ENCODE data around the gene IFRD2. TPM values are rescaled to one million over a fixed set of nuclear protein-coding genes. Genes with fewer than 3 reads are reported as not detected.

IFRD2 gene
- total and polyA plus RNA-seq, 10 donors, result 40.2 to 76.7 (median 56.3) TPM

DNA sequence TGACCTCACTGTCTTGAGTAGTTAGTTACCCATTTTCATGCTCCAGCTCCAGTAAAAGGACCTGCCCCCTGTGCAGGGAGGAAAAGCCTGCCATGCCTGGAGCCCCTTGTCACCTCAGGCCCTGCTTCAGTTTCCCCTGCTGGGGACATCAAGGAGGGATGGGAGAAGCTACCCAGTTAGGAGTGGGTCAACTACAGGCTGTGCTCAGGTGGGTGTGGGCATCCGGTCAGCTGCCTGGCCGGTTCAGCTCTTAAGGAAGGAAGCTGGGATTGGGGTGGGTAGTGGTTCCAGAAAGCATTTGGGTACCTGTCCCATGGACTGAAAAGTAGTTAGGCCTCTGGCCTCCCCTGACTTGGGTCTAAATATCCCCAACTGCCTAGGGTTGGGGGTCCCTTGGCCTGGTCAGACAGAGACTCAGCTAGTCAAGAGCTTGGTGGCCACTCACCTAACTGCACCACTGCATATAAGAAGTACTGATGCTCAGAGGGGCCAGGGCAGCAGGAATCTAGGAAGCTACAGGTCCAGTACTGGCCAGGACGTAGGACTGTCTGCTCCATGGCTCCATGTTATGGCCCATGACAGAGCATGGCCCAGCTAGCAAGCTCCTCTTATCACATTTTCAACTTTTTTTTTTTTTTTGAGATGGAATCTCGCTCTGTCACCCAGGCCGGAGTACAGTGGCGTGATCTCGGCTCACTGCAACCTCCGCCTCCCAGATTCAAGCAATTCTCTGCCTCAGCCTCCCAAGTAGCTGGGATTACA, 12.8 kb downstream of the IFRD2 start:
- 81 to 95% (median 86%) methylated on average over 8 of the region's 8 CpGs for WGBS, 5 donors
- no peak overlapping the region for H3K27ac ChIP-seq

DNA sequence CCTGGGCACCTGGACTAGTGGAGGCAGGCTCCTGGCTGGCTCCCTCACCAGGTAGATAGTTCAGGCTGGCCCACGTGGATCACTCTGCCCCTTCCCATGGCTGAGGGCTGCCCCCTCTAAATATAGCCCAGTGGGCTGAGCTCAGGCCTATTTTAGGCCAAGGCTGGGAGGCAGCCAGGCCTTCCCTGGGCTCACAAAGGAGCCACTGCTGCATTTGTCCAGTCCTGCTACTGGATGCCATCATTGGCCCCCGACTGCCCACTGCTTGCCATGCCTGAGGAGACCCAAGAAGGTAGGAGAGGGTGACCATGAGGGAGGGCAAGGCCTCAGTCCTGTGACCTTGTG, 13.4 kb downstream of the IFRD2 start, which contains the start of gene LSMEM2:
Gene LSMEM2, plus strand, starts transcription at position 208 of the 345 bp plus-strand sequence. Its CDS starts 27 bp downstream, at position 235.
- H3K27ac ChIP-seq, result no peak within 1 kb of the TSS
- WGBS, 5 donors, result 54 to 85% (median 72%) methylated on average over 2 of the region's 2 CpGs; no CpG with 5 or more reads in 1 of the 5 donors
- TF ChIP-seq POLR2AphosphoS5 (IDR thresholded peaks at IDR 0.05), result no peak
- TF ChIP-seq, protein P1, sequence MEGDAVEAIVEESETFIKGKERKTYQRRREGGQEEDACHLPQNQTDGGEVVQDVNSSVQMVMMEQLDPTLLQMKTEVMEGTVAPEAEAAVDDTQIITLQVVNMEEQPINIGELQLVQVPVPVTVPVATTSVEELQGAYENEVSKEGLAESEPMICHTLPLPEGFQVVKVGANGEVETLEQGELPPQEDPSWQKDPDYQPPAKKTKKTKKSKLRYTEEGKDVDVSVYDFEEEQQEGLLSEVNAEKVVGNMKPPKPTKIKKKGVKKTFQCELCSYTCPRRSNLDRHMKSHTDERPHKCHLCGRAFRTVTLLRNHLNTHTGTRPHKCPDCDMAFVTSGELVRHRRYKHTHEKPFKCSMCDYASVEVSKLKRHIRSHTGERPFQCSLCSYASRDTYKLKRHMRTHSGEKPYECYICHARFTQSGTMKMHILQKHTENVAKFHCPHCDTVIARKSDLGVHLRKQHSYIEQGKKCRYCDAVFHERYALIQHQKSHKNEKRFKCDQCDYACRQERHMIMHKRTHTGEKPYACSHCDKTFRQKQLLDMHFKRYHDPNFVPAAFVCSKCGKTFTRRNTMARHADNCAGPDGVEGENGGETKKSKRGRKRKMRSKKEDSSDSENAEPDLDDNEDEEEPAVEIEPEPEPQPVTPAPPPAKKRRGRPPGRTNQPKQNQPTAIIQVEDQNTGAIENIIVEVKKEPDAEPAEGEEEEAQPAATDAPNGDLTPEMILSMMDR (IDR thresholded peaks at IDR 0.05 in 8 of 11, conservative IDR thresholded peaks at IDR 0.05 in 3 of 11), result no peak
- TF ChIP-seq POLR2A (IDR thresholded peaks at IDR 0.05), result no peak
- no peaks in the 10 kb centered on the region for H3K9me3 ChIP-seq
- no peak within 1 kb of the TSS for H3K4me3 ChIP-seq
- peaks cover 5 to 44% (median 32%) of the 10 kb centered on the region in 7 donors for H3K27me3 ChIP-seq (replicated peaks in 1 of 7)
- H3K4me1 ChIP-seq, result peaks cover 4 to 29% (median 26%) of the 10 kb centered on the region in 6 donors
- DNase-seq, result no peak
- no peaks in the 10 kb centered on the region for H3K36me3 ChIP-seq
- intact Hi-C loops (cut with DNase I; ENCODE audit: low total_unique reads), result loop anchor here (10.0 kb wide), 1 partner anchor 154 kb away; no protein-coding TSS in a partner anchor

More for the DNA sequence above, 12.8 kb downstream of the IFRD2 start:
- no peaks in the 10 kb centered on the region for H3K36me3 ChIP-seq
- TF ChIP-seq POLR2A (IDR thresholded peaks at IDR 0.05) (no peak), POLR2AphosphoS5 (IDR thresholded peaks at IDR 0.05) (no peak)
- TF ChIP-seq, protein P1 (IDR thresholded peaks at IDR 0.05 in 8 of 11, conservative IDR thresholded peaks at IDR 0.05 in 3 of 11), result no peak
- no peak overlapping the region for H3K4me3 ChIP-seq
- intact Hi-C loops (cut with DNase I; ENCODE audit: low total_unique reads), result loop anchor here (10.0 kb wide), 1 partner anchor 155 kb away; no protein-coding TSS in a partner anchor
- no peak for DNase-seq
- H3K27me3 ChIP-seq (replicated peaks in 1 of 7), result peaks cover 5 to 39% (median 28%) of the 10 kb centered on the region in 7 donors
- peaks cover 4 to 23% (median 20%) of the 10 kb centered on the region in 6 donors for H3K4me1 ChIP-seq
- H3K9me3 ChIP-seq, result no peaks in the 10 kb centered on the region

DNA sequence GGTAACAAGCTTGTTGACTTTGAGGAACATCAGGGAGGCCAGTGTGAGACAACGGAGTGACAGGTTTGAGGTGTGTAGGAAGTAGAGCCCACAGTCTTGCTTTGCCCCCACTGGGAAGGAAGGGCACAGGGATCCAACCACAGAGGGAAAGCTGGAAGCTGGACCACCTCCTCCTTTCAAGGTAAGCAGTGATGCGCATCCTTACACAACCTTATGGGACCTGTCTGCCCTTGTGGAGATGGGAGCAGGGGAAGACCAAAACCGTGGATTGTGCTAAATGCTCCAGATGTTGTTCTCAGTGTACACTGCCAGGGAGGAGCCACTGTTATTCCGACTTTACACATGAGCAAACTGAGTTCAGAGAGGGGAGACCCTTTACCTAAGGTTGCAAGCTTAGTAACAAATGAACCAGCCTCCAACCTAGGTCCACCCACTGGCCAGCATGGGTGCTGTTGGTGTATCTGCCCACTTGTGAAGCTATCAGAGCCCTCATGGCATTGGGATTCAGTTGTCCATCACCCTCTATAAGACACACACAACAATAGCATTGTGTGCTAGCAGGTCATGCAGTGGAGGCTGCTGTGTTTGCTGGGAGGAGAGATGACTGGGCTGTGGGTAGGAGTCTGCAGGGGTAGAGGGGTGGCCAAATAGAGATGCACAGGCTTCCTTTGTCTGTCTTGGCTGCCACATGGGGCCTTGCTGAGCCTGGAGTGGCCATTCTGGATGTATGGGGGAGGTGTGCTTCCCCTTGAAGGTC, 13.9 kb downstream of the IFRD2 start:
- no peak overlapping the region for H3K4me3 ChIP-seq
- intact Hi-C loops (cut with DNase I; ENCODE audit: low total_unique reads), result loop anchor here (10.0 kb wide), 1 partner anchor 154 kb away; no protein-coding TSS in a partner anchor
- peaks cover 5 to 34% (median 32%) of the 10 kb centered on the region in 6 donors for H3K4me1 ChIP-seq
- no peaks in the 10 kb centered on the region for H3K36me3 ChIP-seq
- TF ChIP-seq POLR2AphosphoS5 (IDR thresholded peaks at IDR 0.05), result no peak
- TF ChIP-seq, protein P1 (IDR thresholded peaks at IDR 0.05 in 8 of 11, conservative IDR thresholded peaks at IDR 0.05 in 3 of 11), result no peak
- TF ChIP-seq POLR2A (IDR thresholded peaks at IDR 0.05), result no peak
- H3K27ac ChIP-seq, result no peak overlapping the region
- WGBS, 5 donors, result 80 to 91% (median 83%) methylated on average over 4 of the region's 4 CpGs
- no peak for DNase-seq
- no peaks in the 10 kb centered on the region for H3K9me3 ChIP-seq
- H3K27me3 ChIP-seq (replicated peaks in 1 of 7), result peaks cover 5 to 50% (median 38%) of the 10 kb centered on the region in 7 donors

All from spleen (tissue), 11 donors.